Esophagus squamous epithelium (tissue), 4 donors: ENCODE results near the gene IGF1R.

Experiments
- CTCF ChIP-seq, 6 experiments: fragments of 450-650 bp in 4 of 6; fragments of 200-600 bp in 2 of 6; sonication (generic) in 2 of 6; IDR thresholded peaks; one replicate each; pipeline ENCODE4 v1.5.1; 2016 to 2019; ENCODE audit warnings: antibody characterized with exemption in 6 of 6, mild to moderate bottlenecking in 4 of 6, moderate library complexity in 4 of 6
- POLR2A ChIP-seq, 4 donors: fragments of 450-650 bp; IDR thresholded peaks; one replicate each; pipeline ENCODE4 v1.6.1; 2017; ENCODE audit warnings: antibody characterized with exemption in 4 of 4, mild to moderate bottlenecking in 4 of 4, moderate library complexity in 3 of 4

GRCh38 chr15:98805434-98806274 lies 157.3 kb downstream of the IGF1R start:
- TF ChIP-seq CTCF (IDR thresholded peaks at IDR 0.05) (peak in 2 of 6 experiments; percentile 6 to 37), POLR2A (IDR thresholded peaks at IDR 0.05) (no peak)
